Measurements from ENCODE around the gene CYP17A1. TPM values are rescaled to one million over a fixed set of nuclear protein-coding genes. Genes with fewer than 3 reads are reported as not detected.

Gene CYP17A1
- total and polyA plus RNA-seq, 10 of the 15 experiments (the other 5 are each of a cell fraction or from before 2014, with no cell fraction given), result 2.1 TPM; not detected in 9

DNA sequence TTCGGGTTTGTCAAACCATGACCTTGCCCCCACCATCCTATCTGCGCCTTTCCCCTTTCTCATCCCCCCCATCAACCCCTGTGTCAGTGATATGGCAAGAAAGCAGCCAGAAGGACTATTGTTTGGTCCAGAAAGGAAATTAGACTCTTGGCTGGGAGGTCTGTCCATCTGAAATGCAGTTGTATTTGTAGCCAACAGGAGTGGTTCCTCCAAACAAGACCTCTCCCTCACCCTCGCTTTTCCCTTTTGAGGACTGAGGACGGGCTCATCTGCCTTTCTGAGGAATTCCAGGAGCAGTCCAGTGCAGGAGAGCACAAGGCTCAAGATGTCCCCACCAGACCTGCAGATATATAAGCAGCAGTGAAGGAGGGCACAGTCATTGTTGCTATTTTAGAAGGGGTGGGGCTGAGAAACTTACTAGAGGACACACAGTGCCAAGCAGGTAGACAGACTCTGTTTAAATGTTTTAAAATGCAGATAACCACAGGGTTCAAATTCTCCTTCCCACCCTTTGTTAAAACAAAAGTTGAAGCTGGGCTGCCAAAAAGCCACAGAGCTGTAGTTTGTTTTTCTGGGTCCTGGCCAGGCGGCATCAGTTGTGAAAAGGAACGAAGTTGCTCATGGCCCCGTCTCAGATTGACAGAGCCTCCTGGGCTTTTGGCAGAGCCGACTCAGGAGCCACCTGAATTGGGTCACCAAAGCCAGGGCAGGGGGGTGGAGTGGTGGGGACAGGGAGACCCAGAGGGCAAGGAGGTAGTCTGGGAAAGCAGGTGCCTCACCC, 37.3 kb downstream of the CYP17A1 start:
- BruUV-seq (replicated peaks), result TSS peak; percentile 21
- no peak for DNase-seq (ENCODE audit: low read depth, low spot score)
- Histone ChIP-seq H3K4me3 (no peak overlapping the region), H3K27ac (ENCODE audit: control insufficient read depth, insufficient read depth) (no peak overlapping the region), H3K9me3 (replicated peaks; ENCODE audit: control insufficient read depth, insufficient read depth, low read length) (no peaks in the 10 kb centered on the region), H2AFZ (ENCODE audit: control insufficient read depth, low read depth, low read length) (no peak overlapping the region), H3K27me3 (replicated peaks in 1 of 2; ENCODE audit: control insufficient read depth in 2 of 2, insufficient read depth in 2 of 2, low read length in 1 of 2) (no peaks in the 10 kb centered on the region), H3K79me2 (ENCODE audit: control insufficient read depth, insufficient read depth, low read length) (peaks cover 11% of the 10 kb centered on the region), H4K20me1 (ENCODE audit: control insufficient read depth, insufficient read depth) (no peaks in the 10 kb centered on the region), H3K4me1 (ENCODE audit: control insufficient read depth, insufficient read depth, low read length) (peaks cover 33% of the 10 kb centered on the region), H3K4me2 (ENCODE audit: control insufficient read depth, insufficient read depth) (no peak overlapping the region), H3K36me3 (ENCODE audit: control insufficient read depth in 2 of 2, insufficient read depth in 2 of 2, low read length in 1 of 2) (peaks cover 2 to 21% of the 10 kb centered on the region in 2 experiments), H3K9ac (ENCODE audit: control insufficient read depth, insufficient read depth, low read length) (no peak overlapping the region)
- WGBS (ENCODE audit: insufficient coverage, insufficient replicate concordance, low lambda C conversion rate, missing lambda C conversion rate), result 82% methylated on average over 8 of the region's 8 CpGs
- RAD21 ChIA-PET (ENCODE audit: unreplicated experiment), result no interaction called here
- SMC1A ChIA-PET (ENCODE audit: uncharacterized antibody, unreplicated experiment), result interaction anchor here (0.9 kb wide), 1 partner anchor 12 kb away, joined by 3 read pairs; no protein-coding TSS in a partner anchor
- no peak for FAIRE-seq
- CTCF ChIA-PET, result no interaction called here
- no peak for ATAC-seq
- TF ChIP-seq MTA2 (IDR thresholded peaks at IDR 0.05; ENCODE audit: low read depth), result no peak
- intact Hi-C loops (cut with micrococcal nuclease; ENCODE audit: unreplicated experiment), result loop anchor here (5.0 kb wide), 1 partner anchor 48 kb away; no protein-coding TSS in a partner anchor
- in situ Hi-C loops (cut with MboI), result no loop called here
- POLR2A ChIA-PET, result no interaction called here

GRCh38 chr10:102796407-102797176, 40.6 kb downstream of the CYP17A1 start:
- Histone ChIP-seq H3K36me3 (ENCODE audit: control insufficient read depth in 2 of 2, insufficient read depth in 2 of 2, low read length in 1 of 2) (peaks cover 2 to 15% of the 10 kb centered on the region in 2 experiments; a peak in 2 of 4 replicates), H3K27me3 (replicated peaks in 1 of 2; ENCODE audit: control insufficient read depth in 2 of 2, insufficient read depth in 2 of 2, low read length in 1 of 2) (no peaks in the 10 kb centered on the region), H3K4me3 (peak overlapping the region; percentile 30; the same call in 1 of the 2 replicates), H3K4me2 (ENCODE audit: control insufficient read depth, insufficient read depth) (peak overlapping the region; percentile 70), H3K4me1 (ENCODE audit: control insufficient read depth, insufficient read depth, low read length) (peaks cover 18% of the 10 kb centered on the region), H3K9ac (ENCODE audit: control insufficient read depth, insufficient read depth, low read length) (peak overlapping the region; percentile 55), H3K27ac (ENCODE audit: control insufficient read depth, insufficient read depth) (peak overlapping the region; percentile 87), H3K79me2 (ENCODE audit: control insufficient read depth, insufficient read depth, low read length) (peaks cover 12% of the 10 kb centered on the region), H3K9me3 (replicated peaks; ENCODE audit: control insufficient read depth, insufficient read depth, low read length) (no peaks in the 10 kb centered on the region), H2AFZ (ENCODE audit: control insufficient read depth, low read depth, low read length) (peak overlapping the region; percentile 42), H4K20me1 (ENCODE audit: control insufficient read depth, insufficient read depth) (no peaks in the 10 kb centered on the region)
- WGBS (ENCODE audit: insufficient coverage, insufficient replicate concordance, low lambda C conversion rate, missing lambda C conversion rate), result 54% methylated on average over 9 of the region's 9 CpGs
- FAIRE-seq (peak; percentile 18), DNase-seq (ENCODE audit: low read depth, low spot score) (peak; percentile 49), ATAC-seq (peak; percentile 100)
- POLR2A ChIA-PET, result interaction anchor here (0.5 to 1.9 kb wide), 3 partner anchors 9 to 97 kb away, joined by 3 to 5 read pairs (median 4); no protein-coding TSS in a partner anchor
- intact Hi-C loops (cut with micrococcal nuclease; ENCODE audit: unreplicated experiment), result loop anchor here (5.0 kb wide), 1 partner anchor 44 kb away; no protein-coding TSS in a partner anchor
- in situ Hi-C loops (cut with MboI), result no loop called here
- RAD21 ChIA-PET (ENCODE audit: unreplicated experiment), result no interaction called here
- SMC1A ChIA-PET (ENCODE audit: uncharacterized antibody, unreplicated experiment), result interaction anchor here (1.0 to 1.5 kb wide), 3 partner anchors 10 to 77 kb away, joined by 3 to 4 read pairs (median 4); partner anchors contain the start of gene WBP1L
- CTCF ChIA-PET, result interaction anchor here (0.7 to 1.1 kb wide), 5 partner anchors 31 to 538 kb away, joined by 3 to 4 read pairs (median 3); no protein-coding TSS in a partner anchor
- no TSS peak for BruUV-seq (replicated peaks)
- TF ChIP-seq POLR2AphosphoS2 (IDR thresholded peaks at IDR 0.05; ENCODE audit: low read depth, low read length), result 0 out of 2 replicates have a peak, but pooled peaks have one; percentile 31
- TF ChIP-seq, protein P1, sequence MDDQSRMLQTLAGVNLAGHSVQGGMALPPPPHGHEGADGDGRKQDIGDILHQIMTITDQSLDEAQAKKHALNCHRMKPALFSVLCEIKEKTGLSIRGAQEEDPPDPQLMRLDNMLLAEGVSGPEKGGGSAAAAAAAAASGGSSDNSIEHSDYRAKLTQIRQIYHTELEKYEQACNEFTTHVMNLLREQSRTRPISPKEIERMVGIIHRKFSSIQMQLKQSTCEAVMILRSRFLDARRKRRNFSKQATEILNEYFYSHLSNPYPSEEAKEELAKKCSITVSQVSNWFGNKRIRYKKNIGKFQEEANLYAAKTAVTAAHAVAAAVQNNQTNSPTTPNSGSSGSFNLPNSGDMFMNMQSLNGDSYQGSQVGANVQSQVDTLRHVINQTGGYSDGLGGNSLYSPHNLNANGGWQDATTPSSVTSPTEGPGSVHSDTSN (IDR thresholded peaks at IDR 0.05; ENCODE audit: insufficient replicate concordance, low read depth, low read length), result peak; percentile 47
- TF ChIP-seq CREM (IDR thresholded peaks at IDR 0.05; ENCODE audit: low read depth), result peak; percentile 5; the same call in 1 of the 2 replicates
- TF ChIP-seq IKZF1 (conservative IDR thresholded peaks at IDR 0.05), result 0 out of 2 replicates have a peak, but pooled peaks have one; percentile 36
- no peak for TF ChIP-seq EZH2 (IDR thresholded peaks at IDR 0.05; ENCODE audit: borderline replicate concordance, control insufficient read depth, low read depth, low read length)
- TF ChIP-seq, protein P2, sequence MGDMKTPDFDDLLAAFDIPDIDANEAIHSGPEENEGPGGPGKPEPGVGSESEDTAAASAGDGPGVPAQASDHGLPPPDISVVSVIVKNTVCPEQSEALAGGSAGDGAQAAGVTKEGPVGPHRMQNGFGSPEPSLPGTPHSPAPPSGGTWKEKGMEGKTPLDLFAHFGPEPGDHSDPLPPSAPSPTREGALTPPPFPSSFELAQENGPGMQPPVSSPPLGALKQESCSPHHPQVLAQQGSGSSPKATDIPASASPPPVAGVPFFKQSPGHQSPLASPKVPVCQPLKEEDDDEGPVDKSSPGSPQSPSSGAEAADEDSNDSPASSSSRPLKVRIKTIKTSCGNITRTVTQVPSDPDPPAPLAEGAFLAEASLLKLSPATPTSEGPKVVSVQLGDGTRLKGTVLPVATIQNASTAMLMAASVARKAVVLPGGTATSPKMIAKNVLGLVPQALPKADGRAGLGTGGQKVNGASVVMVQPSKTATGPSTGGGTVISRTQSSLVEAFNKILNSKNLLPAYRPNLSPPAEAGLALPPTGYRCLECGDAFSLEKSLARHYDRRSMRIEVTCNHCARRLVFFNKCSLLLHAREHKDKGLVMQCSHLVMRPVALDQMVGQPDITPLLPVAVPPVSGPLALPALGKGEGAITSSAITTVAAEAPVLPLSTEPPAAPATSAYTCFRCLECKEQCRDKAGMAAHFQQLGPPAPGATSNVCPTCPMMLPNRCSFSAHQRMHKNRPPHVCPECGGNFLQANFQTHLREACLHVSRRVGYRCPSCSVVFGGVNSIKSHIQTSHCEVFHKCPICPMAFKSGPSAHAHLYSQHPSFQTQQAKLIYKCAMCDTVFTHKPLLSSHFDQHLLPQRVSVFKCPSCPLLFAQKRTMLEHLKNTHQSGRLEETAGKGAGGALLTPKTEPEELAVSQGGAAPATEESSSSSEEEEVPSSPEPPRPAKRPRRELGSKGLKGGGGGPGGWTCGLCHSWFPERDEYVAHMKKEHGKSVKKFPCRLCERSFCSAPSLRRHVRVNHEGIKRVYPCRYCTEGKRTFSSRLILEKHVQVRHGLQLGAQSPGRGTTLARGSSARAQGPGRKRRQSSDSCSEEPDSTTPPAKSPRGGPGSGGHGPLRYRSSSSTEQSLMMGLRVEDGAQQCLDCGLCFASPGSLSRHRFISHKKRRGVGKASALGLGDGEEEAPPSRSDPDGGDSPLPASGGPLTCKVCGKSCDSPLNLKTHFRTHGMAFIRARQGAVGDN (IDR thresholded peaks at IDR 0.05), result peak; percentile 32; the same call in 1 of the 2 replicates
- peak; percentile 75 for TF ChIP-seq POLR2A (IDR thresholded peaks at IDR 0.05; ENCODE audit: low read depth, low read length)

Measured in GM12878 (cell line).